Spleen (tissue), 11 donors: ENCODE measurements around the gene DACH1. TPM values are rescaled to one million over a fixed set of nuclear protein-coding genes. Genes with fewer than 3 reads are reported as not detected.

Experiments
- DNase-seq: peaks from one replicate; pipeline ENCODE4 v3.0.0-alpha.2; 2020
- H3K27ac ChIP-seq, 8 donors: fragments of 200-600 bp; sonication (generic) in 7 of 8; 1 replicate in 4 of 8; 2 replicates in 4 of 8; pipeline versions ENCODE4 v1.5.0 to v1.8.0; 2016 to 2021; ENCODE audit warnings: inconsistent platforms in 4 of 8, mild to moderate bottlenecking in 4 of 8, moderate library complexity in 1 of 8
- H3K27me3 ChIP-seq, 7 donors: fragments of 200-600 bp; sonication (generic) in 6 of 7; replicated peaks in 1 of 7; 1 replicate in 4 of 7; 2 replicates in 3 of 7; pipeline versions ENCODE4 v1.5.0 to v1.8.0; 2016 to 2021; ENCODE audit warnings: inconsistent platforms in 3 of 7, mild to moderate bottlenecking in 1 of 7
- H3K36me3 ChIP-seq, 6 donors: fragments of 200-600 bp; sonication (generic) in 5 of 6; 1 replicate in 4 of 6; 2 replicates in 2 of 6; pipeline versions ENCODE4 v1.5.0 to v1.8.0; 2016 to 2021; ENCODE audit warnings: inconsistent platforms in 2 of 6
- H3K4me1 ChIP-seq, 6 donors: fragments of 200-600 bp; sonication (generic) in 5 of 6; 1 replicate in 3 of 6; 2 replicates in 3 of 6; pipeline versions ENCODE4 v1.5.0 to v1.8.0; 2016 to 2021; ENCODE audit warnings: inconsistent platforms in 3 of 6
- H3K4me3 ChIP-seq, 8 donors: fragments of 200-600 bp; sonication (generic) in 7 of 8; 1 replicate in 4 of 8; 2 replicates in 4 of 8; pipeline versions ENCODE4 v1.5.0 to v1.8.0; 2016 to 2021; ENCODE audit warnings: inconsistent platforms in 4 of 8, mild to moderate bottlenecking in 4 of 8, moderate library complexity in 2 of 8
- H3K9me3 ChIP-seq, 8 donors: fragments of 200-600 bp; sonication (generic) in 7 of 8; 1 replicate in 4 of 8; 2 replicates in 4 of 8; pipeline versions ENCODE4 v1.5.0 to v1.8.0; 2016 to 2021; ENCODE audit warnings: inconsistent platforms in 4 of 8
- CTCF ChIP-seq, 11 experiments: fragments of 200-600 bp in 7 of 11; fragments of 450-650 bp in 4 of 11; sonication (generic) in 4 of 11; IDR thresholded peaks in 8 of 11; conservative IDR thresholded peaks in 3 of 11; 1 replicate in 7 of 11; 2 replicates in 4 of 11; pipeline versions ENCODE4 v1.4.0 to v1.8.0; 2016 to 2021; ENCODE audit warnings: antibody characterized with exemption in 11 of 11, inconsistent platforms in 4 of 11, mild to moderate bottlenecking in 1 of 11
- POLR2A ChIP-seq, 3 donors: fragments of 450-650 bp; IDR thresholded peaks; one replicate each; pipeline ENCODE4 v1.5.1; 2017; ENCODE audit warnings: antibody characterized with exemption in 3 of 3, mild to moderate bottlenecking in 1 of 3
- POLR2AphosphoS5 ChIP-seq, 3 donors: sonication (generic); formaldehyde crosslinking; IDR thresholded peaks; one replicate each; pipeline ENCODE4 v1.5.1; 2017; ENCODE audit warnings: antibody characterized with exemption in 3 of 3
- WGBS, 5 donors: extraction: QIAGEN DNeasy Blood & Tissue Kit in 3 of 5; methylation state at CpG; one replicate each; pipeline versions ENCODE4 v1.1.5 to v1.1.7; 2013 to 2018; 5-methylcytosine and 5-hydroxymethylcytosine counted together
- intact Hi-C: fragments of 100-400 bp; cut with DNase I; formaldehyde crosslinking; loops from one replicate; pipeline ENCODE4 v1.15.0; 2023; ENCODE audit warnings: low total_unique reads
- polyA plus RNA-seq, 3 donors: library from polyadenylated mRNA; stranded (reverse); fragments of 200-250 nt; gene quantifications; one replicate each; pipeline ENCODE4 v1.2.1, GENCODE V29; 2013
- total RNA-seq, 7 donors: library from RNA; depleted of rRNA in 3 of 7; stranded (reverse); fragments of >200 nt in 3 of 7; fragmentation: NEBNext Ultra II Directional in 4 of 7; extraction: Animal tissue kit (Norgen Biotek cat#: 25700) in 4 of 7; gene quantifications; one replicate each; pipeline versions ENCODE4 v1.1.0 to v1.2.1, GENCODE V29; 2016 to 2021
- donor health status: healthy with polysubstance abuse.
- donor health status: DM: no; HTN: no; CAD: no; lungs with moderate emphysema.
- donor health status: DM: no; HTN: no; CAD: no.
- donor health status: Bipolar disorder and iron deficiency.
- donor health status: healthy.
- donor health status: DM: no; HTN: no; CAD: no.
- donor health status: DM: yes; HTN: yes; CAD: no.

Gene DACH1
- total and polyA plus RNA-seq, 10 donors, result 0.80 to 18.9 (median 11.4) TPM

- TF ChIP-seq CTCF (IDR thresholded peaks at IDR 0.05 in 8 of 11, conservative IDR thresholded peaks at IDR 0.05 in 3 of 11) (no peak), POLR2A (IDR thresholded peaks at IDR 0.05) (no peak), POLR2AphosphoS5 (IDR thresholded peaks at IDR 0.05) (no peak)
- Histone ChIP-seq H3K4me3 (no peak overlapping the region), H3K9me3 (no peaks in the 10 kb centered on the region), H3K27ac (no peak overlapping the region), H3K4me1 (no peaks in the 10 kb centered on the region), H3K27me3 (no peaks in the 10 kb centered on the region), H3K36me3 (no peaks in the 10 kb centered on the region)
- WGBS, 5 donors, result 86 to 95% (median 93%) methylated on average over 3 of the region's 3 CpGs
- intact Hi-C loops, result no loop called here
- DNase-seq, result no peak
These were observed 342.8 kb downstream of the DACH1 start for GRCh38 chr13:71524245-71524612.

- 69 to 76% (median 73%) methylated on average over 4 of the region's 4 CpGs for WGBS, 5 donors
- no peaks in the 10 kb centered on the region for H3K9me3 ChIP-seq
- H3K36me3 ChIP-seq, result no peaks in the 10 kb centered on the region
- no peaks in the 10 kb centered on the region for H3K27me3 ChIP-seq
- no peak for TF ChIP-seq CTCF (IDR thresholded peaks at IDR 0.05 in 8 of 11, conservative IDR thresholded peaks at IDR 0.05 in 3 of 11)
- no peak for TF ChIP-seq POLR2AphosphoS5 (IDR thresholded peaks at IDR 0.05)
- no peak for TF ChIP-seq POLR2A (IDR thresholded peaks at IDR 0.05)
- no peak overlapping the region for H3K27ac ChIP-seq
- DNase-seq, result no peak
- intact Hi-C loops, result no loop called here
- no peak overlapping the region for H3K4me3 ChIP-seq
- no peaks in the 10 kb centered on the region for H3K4me1 ChIP-seq
These were observed 344.0 kb downstream of the DACH1 start for GRCh38 chr13:71522941-71523526.

GRCh38 chr13:71517004-71517403 lies 350.0 kb downstream of the DACH1 start:
- intact Hi-C loops, result no loop called here
- no peaks in the 10 kb centered on the region for H3K9me3 ChIP-seq
- H3K27me3 ChIP-seq, result no peaks in the 10 kb centered on the region
- no peak overlapping the region for H3K27ac ChIP-seq
- 87 to 97% (median 96%) methylated on average over 2 of the region's 2 CpGs for WGBS, 5 donors
- TF ChIP-seq POLR2A (IDR thresholded peaks at IDR 0.05), result no peak
- TF ChIP-seq POLR2AphosphoS5 (IDR thresholded peaks at IDR 0.05), result no peak
- no peak for TF ChIP-seq CTCF (IDR thresholded peaks at IDR 0.05 in 8 of 11, conservative IDR thresholded peaks at IDR 0.05 in 3 of 11)
- no peaks in the 10 kb centered on the region for H3K4me1 ChIP-seq
- no peak for DNase-seq
- no peak overlapping the region for H3K4me3 ChIP-seq
- no peaks in the 10 kb centered on the region for H3K36me3 ChIP-seq

GRCh38 chr13:71516521-71516920 lies 350.5 kb downstream of the DACH1 start:
- Histone ChIP-seq H3K9me3 (no peaks in the 10 kb centered on the region), H3K36me3 (no peaks in the 10 kb centered on the region), H3K4me1 (no peaks in the 10 kb centered on the region), H3K4me3 (no peak overlapping the region), H3K27me3 (no peaks in the 10 kb centered on the region), H3K27ac (no peak overlapping the region)
- 79 to 91% (median 86%) methylated on average over 3 of the region's 3 CpGs for WGBS, 5 donors
- intact Hi-C loops, result no loop called here
- no peak for DNase-seq
- no peak for TF ChIP-seq CTCF (IDR thresholded peaks at IDR 0.05 in 8 of 11, conservative IDR thresholded peaks at IDR 0.05 in 3 of 11)
- TF ChIP-seq POLR2A (IDR thresholded peaks at IDR 0.05), result no peak
- TF ChIP-seq POLR2AphosphoS5 (IDR thresholded peaks at IDR 0.05), result no peak
